ENCODE data around the gene TRIP10.

DNA sequence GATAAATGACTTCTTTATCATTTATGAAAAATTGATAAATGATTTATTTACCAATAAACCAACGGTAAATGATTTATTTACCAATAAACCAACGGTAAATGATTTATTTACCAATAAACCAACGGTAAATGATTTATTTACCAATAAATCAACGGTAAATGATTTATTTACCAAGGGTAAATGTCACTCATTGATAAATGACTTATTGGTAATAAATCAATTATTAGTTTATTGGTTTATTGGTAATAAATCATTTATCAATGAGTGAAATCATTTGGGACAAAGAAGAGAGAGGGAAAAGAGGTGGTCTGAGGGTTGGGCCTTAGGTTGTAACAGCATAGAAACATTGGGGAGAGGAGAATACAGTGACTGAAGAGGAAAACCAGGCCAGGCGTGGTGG is 54.5 kb downstream of the TRIP10 start:
- no peak for TF ChIP-seq EP300 (IDR thresholded peaks at IDR 0.05)
- TF ChIP-seq, protein P1, sequence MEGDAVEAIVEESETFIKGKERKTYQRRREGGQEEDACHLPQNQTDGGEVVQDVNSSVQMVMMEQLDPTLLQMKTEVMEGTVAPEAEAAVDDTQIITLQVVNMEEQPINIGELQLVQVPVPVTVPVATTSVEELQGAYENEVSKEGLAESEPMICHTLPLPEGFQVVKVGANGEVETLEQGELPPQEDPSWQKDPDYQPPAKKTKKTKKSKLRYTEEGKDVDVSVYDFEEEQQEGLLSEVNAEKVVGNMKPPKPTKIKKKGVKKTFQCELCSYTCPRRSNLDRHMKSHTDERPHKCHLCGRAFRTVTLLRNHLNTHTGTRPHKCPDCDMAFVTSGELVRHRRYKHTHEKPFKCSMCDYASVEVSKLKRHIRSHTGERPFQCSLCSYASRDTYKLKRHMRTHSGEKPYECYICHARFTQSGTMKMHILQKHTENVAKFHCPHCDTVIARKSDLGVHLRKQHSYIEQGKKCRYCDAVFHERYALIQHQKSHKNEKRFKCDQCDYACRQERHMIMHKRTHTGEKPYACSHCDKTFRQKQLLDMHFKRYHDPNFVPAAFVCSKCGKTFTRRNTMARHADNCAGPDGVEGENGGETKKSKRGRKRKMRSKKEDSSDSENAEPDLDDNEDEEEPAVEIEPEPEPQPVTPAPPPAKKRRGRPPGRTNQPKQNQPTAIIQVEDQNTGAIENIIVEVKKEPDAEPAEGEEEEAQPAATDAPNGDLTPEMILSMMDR (IDR thresholded peaks at IDR 0.05): no peak
- no peak for TF ChIP-seq POLR2A (IDR thresholded peaks at IDR 0.05)

Data from ovary (tissue), 3 donors.